Measurements from ENCODE around the gene HEXIM2.

- TF ChIP-seq CTCF (conservative IDR thresholded peaks at IDR 0.05) (no peak), EZH2 (IDR thresholded peaks at IDR 0.05; ENCODE audit: low read depth) (no peak)
These were observed 41.1 kb upstream of the HEXIM2 start for GRCh38 chr17:45120558-45120957.

Data from PC-9 (cell line).